COR-L47 (cell line): Measurements from ENCODE around the gene PPME1.

Experiments used
- DNase-seq: peaks from one replicate; lab custom pipeline; 2025; lab: John Stamatoyannopoulos, UW

Gene PPME1

GRCh38 chr11:74226907-74227306 is 55.8 kb downstream of the PPME1 start:
- DNase-seq = no peak

- DNase-seq = no peak
Observed at GRCh38 chr11:74232311-74232950, 61.3 kb downstream of the PPME1 start.

- no peak for DNase-seq
Observed at GRCh38 chr11:74233683-74234082, 62.6 kb downstream of the PPME1 start.

GRCh38 chr11:74235121-74235520 is 64.0 kb downstream of the PPME1 start:
- DNase-seq = no peak

- no peak for DNase-seq
Observed at GRCh38 chr11:74237541-74237940, 66.5 kb downstream of the PPME1 start.

- no peak for DNase-seq
Observed at GRCh38 chr11:74238243-74238642, 67.2 kb downstream of the PPME1 start.

GRCh38 chr11:74248469-74248868 is 77.4 kb downstream of the PPME1 start:
- DNase-seq = no peak

- DNase-seq = no peak
Observed at GRCh38 chr11:74249496-74249895, 78.4 kb downstream of the PPME1 start.

GRCh38 chr11:74253361-74253760 is 82.3 kb downstream of the PPME1 start:
- DNase-seq = no peak

GRCh38 chr11:74255741-74256375 is 84.8 kb downstream of the PPME1 start:
- peak; percentile 47 for DNase-seq

- DNase-seq = no peak
Observed at GRCh38 chr11:74256378-74257133, 85.5 kb downstream of the PPME1 start.

GRCh38 chr11:74257959-74258553 is 87.0 kb downstream of the PPME1 start:
- DNase-seq = no peak

GRCh38 chr11:74262725-74263124 is 91.6 kb downstream of the PPME1 start:
- DNase-seq = no peak

GRCh38 chr11:74265256-74265655 is 94.2 kb downstream of the PPME1 start:
- no peak for DNase-seq

- DNase-seq = no peak
Observed at GRCh38 chr11:74267014-74267413, 95.9 kb downstream of the PPME1 start.

GRCh38 chr11:74268456-74268855 is 97.4 kb downstream of the PPME1 start:
- no peak for DNase-seq

GRCh38 chr11:74269161-74269811 is 98.2 kb downstream of the PPME1 start:
- DNase-seq = no peak

GRCh38 chr11:74272276-74272675 is 101.2 kb downstream of the PPME1 start:
- no peak for DNase-seq

- no peak for DNase-seq
Observed at GRCh38 chr11:74276581-74276980, 105.5 kb downstream of the PPME1 start.

GRCh38 chr11:74278103-74278502 is 107.0 kb downstream of the PPME1 start:
- DNase-seq = no peak

GRCh38 chr11:74278721-74279161 is 107.7 kb downstream of the PPME1 start:
- DNase-seq = no peak

GRCh38 chr11:74279256-74279655 is 108.2 kb downstream of the PPME1 start:
- DNase-seq = no peak
